Suprapubic skin (tissue), 4 donors: ENCODE data around the gene CUEDC1. TPM values are rescaled to one million over a fixed set of nuclear protein-coding genes. Genes with fewer than 3 reads are reported as not detected.

Source experiments
- DNase-seq, 2 donors: peaks; one replicate each; pipeline ENCODE4 v3.0.0-alpha.2; 2019; ENCODE audit warnings: low spot score in 2 of 2
- H3K27ac ChIP-seq: fragments of 200-600 bp; sonication (generic); one replicate; pipeline ENCODE4 v1.5.1; 2019
- H3K27me3 ChIP-seq: fragments of 200-600 bp; sonication (generic); one replicate; pipeline ENCODE4 v1.5.1; 2019
- H3K36me3 ChIP-seq: fragments of 200-600 bp; sonication (generic); one replicate; pipeline ENCODE4 v1.5.1; 2019
- H3K4me1 ChIP-seq: fragments of 200-600 bp; sonication (generic); one replicate; pipeline ENCODE4 v1.5.1; 2019
- H3K4me3 ChIP-seq: fragments of 200-600 bp; sonication (generic); one replicate; pipeline ENCODE4 v1.5.1; 2019; ENCODE audit warnings: mild to moderate bottlenecking
- H3K9me3 ChIP-seq: fragments of 200-600 bp; sonication (generic); one replicate; pipeline ENCODE4 v1.5.1; 2019
- CTCF ChIP-seq, 2 donors: fragments of 200-600 bp in 1 of 2; fragments of 450-650 bp in 1 of 2; sonication (generic) in 1 of 2; IDR thresholded peaks; one replicate each; pipeline ENCODE4 v1.5.1; 2016 to 2019; ENCODE audit warnings: antibody characterized with exemption in 2 of 2, mild to moderate bottlenecking in 1 of 2, moderate library complexity in 1 of 2
- EP300 ChIP-seq: sonication (generic); formaldehyde crosslinking; IDR thresholded peaks from one replicate; pipeline ENCODE4 v1.6.1; 2017; ENCODE audit warnings: antibody characterized with exemption
- POLR2A ChIP-seq, 2 donors: fragments of 450-650 bp; IDR thresholded peaks; one replicate each; pipeline ENCODE4 v1.6.1; 2017; ENCODE audit warnings: antibody characterized with exemption in 2 of 2, mild to moderate bottlenecking in 2 of 2, moderate library complexity in 2 of 2
- POLR2AphosphoS5 ChIP-seq, 3 donors: sonication (generic); formaldehyde crosslinking; IDR thresholded peaks; one replicate each; pipeline ENCODE4 v1.6.1; 2017; ENCODE audit warnings: antibody characterized with exemption in 3 of 3
- WGBS: methylation state at CpG from one replicate; pipeline ENCODE4 v1.1.5; 2018; 5-methylcytosine and 5-hydroxymethylcytosine counted together
- total RNA-seq, 4 donors: library from RNA; depleted of rRNA; stranded (reverse); fragments of >200 nt; gene quantifications; one replicate each; pipeline ENCODE4 v1.1.0, GENCODE V29; 2016

CUEDC1 gene
- total RNA-seq, 4 donors from 2014 or later = 5.1 to 34.2 (median 12.8) TPM

GRCh38 chr17:57811638-57812280, 143.5 kb downstream of the CUEDC1 start:
- TF ChIP-seq CTCF (IDR thresholded peaks at IDR 0.05) = no peak
- no peak for TF ChIP-seq EP300
- no peak for TF ChIP-seq POLR2AphosphoS5 (IDR thresholded peaks at IDR 0.05)
- no peak for TF ChIP-seq POLR2A (IDR thresholded peaks at IDR 0.05)
- H3K4me3 ChIP-seq = no peak overlapping the region
- no peak for DNase-seq
- H3K4me1 ChIP-seq = peaks cover 16% of the 10 kb centered on the region
- H3K36me3 ChIP-seq = no peaks in the 10 kb centered on the region
- H3K27me3 ChIP-seq = peaks cover 10% of the 10 kb centered on the region
- no peak overlapping the region for H3K27ac ChIP-seq
- H3K9me3 ChIP-seq = no peaks in the 10 kb centered on the region
- 69% methylated on average over 8 of the region's 8 CpGs for WGBS

Other genes with a start within 250 kb of the CUEDC1 start
- gene CCDC182, start 210.1 kb downstream of the CUEDC1 start, total RNA-seq = not detected
- 10 to 100 TPM in 3 of 4 donors, 1 to 10 TPM in 1; 7.4 to 15.2 (median 12.5) TPM for gene MRPS23, start 105.4 kb downstream of the CUEDC1 start, total RNA-seq
- 10 to 100 TPM; 45.3 to 76.0 (median 63.7) TPM for gene VEZF1, start 32.8 kb upstream of the CUEDC1 start, total RNA-seq
- 100 to 1,000 TPM; 108 to 172 (median 125) TPM for gene SRSF1, start 51.8 kb upstream of the CUEDC1 start, total RNA-seq
- gene DYNLL2, start 128.0 kb upstream of the CUEDC1 start, total RNA-seq = 10 to 100 TPM; 14.6 to 22.4 (median 16.5) TPM
- not detected for gene OR4D1, start 193.0 kb upstream of the CUEDC1 start, total RNA-seq
- gene OR4D2, start 211.6 kb upstream of the CUEDC1 start, total RNA-seq = not detected
- gene EPX, start 237.3 kb upstream of the CUEDC1 start, total RNA-seq = under 1 TPM in 1 of 4 donors, not detected in 3; 0.25 TPM